EH (cell line): ENCODE measurements around the gene EML6.

ENCODE experiments used
- DNase-seq: peaks from one replicate; pipeline ENCODE4 v3.0.0-alpha.2; 2015; ENCODE audit warnings: low read depth

EML6 gene

DNA sequence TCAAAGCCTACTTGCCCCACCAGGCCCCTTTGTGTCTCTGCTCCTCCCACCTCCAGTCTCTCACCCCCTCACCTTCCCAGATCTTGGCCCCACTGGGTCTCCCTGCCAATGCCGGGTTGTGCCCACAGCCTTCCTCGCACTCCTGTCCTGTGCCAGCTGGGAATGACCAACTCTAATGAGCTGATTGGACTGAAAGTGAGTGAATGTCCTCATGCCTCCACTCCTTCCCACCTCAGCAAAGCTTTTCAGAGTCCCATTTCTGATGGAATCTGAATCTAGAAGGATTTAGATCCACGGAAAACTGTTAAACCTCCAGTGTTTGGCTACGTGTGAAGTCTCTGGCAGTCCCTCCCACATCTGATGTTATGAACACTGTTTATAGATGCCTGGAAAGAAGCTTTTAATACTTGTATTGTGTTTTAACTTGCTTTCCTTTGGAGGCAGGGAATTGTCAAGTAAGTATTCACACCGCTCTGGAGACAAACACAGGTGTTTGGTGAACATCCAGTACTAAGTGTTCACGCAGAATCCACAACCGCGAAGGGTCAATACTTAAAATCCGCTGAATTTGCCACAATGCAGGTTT is 222.9 kb downstream of the EML6 start:
- no peak for DNase-seq

DNA sequence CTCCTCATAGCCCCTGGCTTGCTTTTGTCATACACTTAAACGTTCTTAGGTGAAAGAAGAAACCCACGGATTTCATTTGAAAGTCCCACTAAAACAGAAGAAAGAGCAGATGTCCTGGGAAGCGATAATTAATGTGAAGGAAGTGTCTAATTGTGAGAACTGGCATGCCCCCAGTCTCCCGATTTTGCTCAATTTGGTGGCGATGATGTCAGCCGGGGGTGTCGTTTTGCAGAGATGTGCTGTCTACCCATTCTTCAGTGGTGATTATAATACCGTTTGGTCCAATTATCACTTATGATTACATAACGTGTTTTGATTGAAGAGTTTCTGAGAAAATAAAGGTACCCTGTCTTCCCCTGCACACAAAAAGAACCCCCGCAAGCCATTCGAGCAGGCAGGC is 223.7 kb downstream of the EML6 start:
- DNase-seq, result no peak

DNA sequence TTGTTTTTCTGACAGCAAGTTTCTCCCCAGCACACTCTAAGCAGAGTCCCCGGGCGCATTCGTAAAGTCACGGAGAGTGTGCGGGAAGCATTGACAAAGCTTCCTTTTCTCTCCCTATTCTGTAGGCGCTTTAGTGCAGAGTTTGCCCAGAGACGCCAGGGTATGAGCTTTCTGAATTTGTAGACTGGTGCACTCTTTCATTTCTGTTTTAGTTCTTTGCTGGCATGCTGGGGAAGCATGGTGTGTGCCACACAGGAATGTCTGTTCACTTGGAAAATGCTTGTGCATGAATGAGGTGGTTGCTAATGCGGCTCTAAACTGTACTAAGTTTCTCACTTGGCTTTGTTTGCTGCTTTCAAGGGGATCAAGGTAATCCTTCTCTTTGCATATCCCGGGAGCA is 224.2 kb downstream of the EML6 start:
- no peak for DNase-seq

DNA sequence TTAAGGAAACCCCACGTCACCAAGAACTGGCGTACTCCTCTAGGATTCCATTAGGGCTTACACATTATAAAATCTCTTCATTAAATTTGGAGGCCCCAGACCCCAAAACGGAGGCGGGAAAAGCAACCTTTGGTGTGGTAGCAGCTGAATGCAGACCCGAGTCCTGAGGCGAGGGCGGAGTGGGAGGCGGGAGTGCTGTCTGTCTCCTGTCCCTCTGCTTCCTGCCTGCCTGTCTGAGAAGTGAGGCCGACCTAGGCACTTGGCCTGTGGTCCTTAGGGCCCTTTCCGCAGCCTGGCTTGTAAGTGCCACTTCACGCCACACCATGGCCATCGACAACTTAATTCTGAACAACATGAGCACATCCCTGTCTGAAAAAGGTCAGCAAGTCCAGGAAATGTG is 224.7 kb downstream of the EML6 start:
- no peak for DNase-seq

DNA sequence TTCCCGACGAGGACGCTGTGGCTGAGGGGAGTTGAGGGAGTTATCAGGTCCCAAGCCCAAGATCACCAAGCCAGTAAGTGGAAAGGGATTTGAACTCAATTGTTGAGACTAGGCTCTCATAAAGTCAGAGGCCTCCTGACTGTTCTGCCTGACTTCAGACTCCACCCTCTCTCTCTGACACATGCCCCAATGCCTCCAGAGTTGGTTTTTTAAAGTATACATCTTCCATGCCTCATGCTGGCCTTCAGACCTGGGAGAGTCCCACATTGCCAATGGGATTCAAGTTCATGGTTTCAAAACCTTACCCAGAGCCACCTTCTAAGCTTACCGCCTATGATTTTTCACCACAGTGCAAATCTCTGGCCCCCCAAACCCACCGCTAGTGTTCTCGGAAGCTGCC is 226.0 kb downstream of the EML6 start:
- DNase-seq, result peak; percentile 57

DNA sequence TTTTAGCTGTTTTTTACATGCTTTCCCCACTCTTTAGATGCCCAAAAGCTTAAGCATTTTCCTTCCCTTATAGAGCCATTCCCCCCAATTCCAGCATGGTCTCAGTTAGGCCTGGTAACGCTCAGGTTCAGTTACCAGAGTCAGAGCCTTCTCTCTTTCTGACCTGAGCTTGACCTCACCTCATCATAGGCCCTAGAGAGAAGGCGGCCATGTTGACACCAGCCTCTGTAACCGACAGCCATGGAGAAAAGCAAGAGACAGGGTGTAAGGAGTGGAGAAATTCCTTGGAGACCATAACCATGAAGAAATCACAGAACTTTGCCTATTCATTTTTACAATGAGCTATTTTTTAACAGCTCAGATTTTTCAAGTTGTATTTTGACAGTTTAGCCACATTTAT is 227.3 kb downstream of the EML6 start:
- DNase-seq, result no peak

DNA sequence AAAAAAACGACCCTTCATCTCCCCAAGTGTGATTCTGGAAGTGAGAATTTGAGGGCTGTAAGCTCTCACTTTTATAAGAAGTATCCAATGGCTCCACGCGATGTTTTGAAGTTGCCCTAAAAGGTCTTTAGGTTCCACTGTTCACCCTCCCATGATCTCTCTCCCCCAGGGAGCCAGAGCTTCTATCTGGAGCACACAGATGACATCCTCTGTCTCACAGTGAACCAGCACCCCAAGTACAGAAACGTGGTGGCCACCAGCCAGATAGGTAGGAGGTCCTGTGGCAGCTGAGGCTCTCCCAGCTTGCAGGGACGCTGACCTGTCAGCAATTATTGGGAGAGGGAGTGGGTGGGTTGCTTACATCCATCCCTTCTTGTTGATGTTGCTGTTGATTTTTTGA is 229.0 kb downstream of the EML6 start:
- DNase-seq, result no peak

DNA sequence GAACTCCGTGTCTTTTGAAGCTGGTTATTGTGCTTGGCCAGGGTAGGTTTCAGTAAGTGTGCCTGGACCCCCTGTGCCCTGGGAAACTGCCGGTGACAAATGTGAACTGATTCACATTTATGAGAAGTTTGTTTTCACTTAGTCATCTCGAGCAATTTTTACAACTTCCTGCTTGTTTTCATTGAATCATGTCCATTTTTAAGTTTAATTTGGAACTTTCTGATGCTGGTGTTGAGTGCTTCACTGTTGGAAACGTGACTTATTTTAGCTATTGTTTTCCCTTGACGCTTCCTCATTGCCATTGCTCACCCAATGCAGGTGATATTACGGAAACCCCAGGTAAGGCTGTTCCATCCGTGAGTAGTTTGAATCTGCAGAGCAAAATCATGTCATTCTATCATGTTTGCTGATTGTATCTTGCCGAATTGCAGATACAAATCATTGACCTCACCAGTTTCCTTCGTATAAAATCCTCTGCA is 229.6 kb downstream of the EML6 start:
- peak; percentile 85 for DNase-seq

DNA sequence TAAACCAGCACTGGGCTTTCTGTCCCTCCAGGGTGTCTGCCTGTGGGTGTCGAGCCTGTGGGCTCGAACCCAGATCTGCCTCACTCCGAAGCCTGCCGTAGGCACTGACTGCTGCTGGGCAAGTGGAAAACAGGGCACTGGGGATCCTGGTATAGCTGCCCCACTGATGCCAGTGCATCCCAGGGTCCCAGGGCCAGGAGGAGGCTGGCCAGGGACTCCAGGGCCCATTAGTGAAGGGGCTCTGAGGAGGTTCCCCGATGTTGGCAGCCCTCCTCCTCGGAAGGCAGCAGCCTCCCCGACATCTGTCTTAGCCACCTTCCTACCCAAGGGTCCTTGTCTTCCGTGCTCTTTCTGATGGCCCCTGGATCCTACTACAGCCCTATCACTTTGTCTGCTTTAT is 230.7 kb downstream of the EML6 start:
- DNase-seq, result no peak

DNA sequence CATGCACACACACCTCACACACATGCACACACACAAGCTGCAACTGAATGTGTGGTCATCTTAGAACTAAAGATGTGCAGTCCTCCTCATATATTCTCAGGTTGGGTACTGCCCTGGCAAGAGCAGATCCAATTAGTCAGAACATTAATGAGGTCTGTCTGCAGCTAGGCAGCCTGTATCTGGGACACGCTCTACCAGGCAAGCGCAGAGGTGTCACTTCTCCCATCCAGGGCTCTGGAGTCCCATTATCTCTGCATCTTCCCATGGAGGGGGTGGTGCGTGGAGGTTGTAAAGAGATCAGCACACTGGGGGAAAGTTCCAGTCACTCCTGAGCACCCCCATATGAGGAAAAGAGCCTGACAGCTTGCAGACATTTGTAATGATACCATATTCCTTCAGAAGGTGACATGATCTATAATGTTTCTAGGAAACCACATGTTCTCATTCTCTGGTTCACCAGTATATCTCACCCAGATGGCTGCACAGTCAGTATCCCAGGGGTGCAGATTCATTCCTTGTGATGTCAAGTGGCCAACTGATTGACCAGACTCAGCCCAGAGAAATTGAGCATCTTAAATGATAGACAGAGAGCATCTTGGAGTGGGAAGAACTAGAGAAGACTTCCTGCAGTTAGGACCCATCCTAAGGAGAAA is 231.4 kb downstream of the EML6 start:
- DNase-seq, result no peak

DNA sequence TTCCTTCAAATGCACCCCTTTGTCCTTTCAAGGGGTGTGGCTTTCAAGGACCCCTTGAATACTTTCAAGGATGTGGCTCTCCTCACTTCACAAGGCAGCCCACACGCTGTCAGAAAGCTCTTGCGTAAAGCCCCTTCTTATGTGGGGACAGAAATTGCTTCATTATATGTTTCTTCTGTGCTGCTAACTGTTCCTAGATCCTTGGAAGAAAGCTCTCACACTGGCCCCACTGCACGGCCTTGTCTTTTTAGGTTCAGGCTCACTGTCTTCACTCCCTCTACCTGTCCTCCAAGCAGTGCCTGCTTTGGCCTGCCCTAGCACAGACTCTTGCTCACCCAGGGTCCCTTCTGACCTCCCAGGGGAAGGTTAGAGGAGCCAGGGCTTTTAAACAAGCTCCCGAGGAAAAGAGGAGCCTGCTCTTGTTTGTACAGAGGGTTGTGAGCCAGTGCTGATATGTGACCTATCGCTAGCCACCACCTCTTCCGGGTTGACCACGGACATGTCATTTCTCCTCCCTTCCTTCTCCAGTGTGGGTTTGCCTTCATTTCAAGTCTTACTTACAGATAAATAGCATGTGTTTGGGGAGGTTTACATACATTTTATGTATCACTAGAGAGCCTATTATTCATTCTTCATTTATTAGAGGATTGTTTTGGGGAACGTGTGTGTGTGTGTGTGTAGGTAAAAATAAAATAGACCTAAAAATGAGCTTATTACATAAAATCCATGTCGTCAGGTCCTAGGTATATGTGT is 232.1 kb downstream of the EML6 start:
- DNase-seq, result no peak

DNA sequence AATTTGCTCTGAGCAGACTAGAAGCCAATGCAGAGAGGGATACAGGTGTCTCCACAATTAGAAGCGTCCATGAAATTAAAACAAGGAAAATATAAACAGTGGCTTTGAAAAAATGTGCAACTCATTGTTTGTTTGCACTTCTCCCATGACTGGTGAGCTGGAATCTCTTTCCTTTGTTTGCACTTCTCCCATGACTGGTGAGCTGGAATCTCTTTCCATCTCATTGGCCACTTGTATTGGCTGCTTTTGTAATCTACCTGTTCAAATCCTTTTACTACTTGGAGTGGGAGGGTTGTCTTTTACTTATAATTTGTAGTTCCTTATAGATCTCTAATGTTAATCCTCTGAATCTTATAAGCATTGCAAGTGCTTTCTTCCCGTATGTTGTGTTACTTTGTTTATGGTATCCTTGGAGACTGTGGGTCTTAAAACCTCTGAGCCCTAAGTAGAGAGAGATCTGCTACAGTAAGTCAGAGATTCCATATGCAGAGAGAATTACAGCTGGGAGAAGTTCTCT is 232.7 kb downstream of the EML6 start:
- DNase-seq, result peak; percentile 29

DNA sequence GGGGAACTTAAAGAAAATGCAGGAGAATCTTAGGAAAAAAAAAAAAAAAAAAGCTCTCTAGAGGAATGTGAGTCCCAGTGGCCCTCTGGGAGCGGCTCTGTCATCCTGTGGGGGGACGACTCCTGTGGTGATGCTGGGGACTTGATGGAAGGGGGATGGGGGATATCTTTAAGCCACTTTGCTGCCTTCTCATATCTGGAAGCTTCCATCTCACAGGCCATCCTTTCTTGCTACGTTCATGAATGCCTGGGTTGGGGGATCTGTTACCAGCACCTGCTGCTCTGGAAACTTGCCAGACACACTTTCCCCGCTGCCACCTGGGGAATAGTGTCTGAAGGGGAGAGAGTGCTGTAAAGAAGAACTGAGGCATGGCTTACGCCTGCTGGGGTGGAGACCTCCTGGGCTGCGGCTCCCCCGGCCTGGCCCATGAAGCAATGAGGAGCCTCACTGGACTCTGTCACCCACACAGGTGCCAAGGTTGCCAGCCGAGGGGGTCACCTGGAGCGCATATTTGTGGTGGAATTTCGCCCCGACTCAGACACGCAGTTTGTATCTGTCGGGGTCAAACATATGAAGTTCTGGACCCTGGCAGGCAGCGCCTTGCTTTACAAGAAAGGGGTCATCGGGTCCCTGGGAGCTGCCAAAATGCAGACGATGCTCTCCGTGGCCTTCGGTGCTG is 234.0 kb downstream of the EML6 start:
- DNase-seq, result no peak

DNA sequence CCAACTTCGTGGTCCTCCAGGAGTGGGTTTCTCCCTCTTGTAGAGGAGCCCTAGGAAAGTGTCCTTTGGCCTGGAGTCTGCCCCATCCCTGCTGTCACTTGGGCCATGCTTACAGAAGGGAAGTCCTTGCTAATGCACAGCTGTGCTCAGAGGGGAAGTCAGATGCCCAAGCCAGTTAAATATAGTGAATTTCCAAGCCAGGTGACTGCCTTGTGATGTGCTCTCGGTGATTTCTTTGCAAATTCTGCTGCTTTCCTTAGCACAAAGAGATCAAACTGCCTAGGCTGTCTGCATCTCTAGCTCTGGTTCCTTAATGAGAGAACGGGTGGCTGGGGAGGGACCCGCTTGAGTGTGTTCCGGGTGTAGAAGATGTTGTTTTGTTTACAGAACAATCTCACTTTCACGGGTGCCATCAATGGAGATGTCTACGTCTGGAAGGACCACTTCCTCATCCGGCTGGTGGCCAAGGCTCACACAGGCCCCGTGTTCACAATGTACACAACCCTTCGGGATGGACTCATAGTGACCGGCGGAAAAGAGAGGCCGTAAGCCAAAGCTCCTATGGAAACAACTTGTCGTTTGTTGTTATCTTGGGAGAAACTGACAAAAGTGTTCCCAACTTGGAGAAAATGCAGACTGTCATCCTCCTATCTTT is 235.4 kb downstream of the EML6 start:
- no peak for DNase-seq

DNA sequence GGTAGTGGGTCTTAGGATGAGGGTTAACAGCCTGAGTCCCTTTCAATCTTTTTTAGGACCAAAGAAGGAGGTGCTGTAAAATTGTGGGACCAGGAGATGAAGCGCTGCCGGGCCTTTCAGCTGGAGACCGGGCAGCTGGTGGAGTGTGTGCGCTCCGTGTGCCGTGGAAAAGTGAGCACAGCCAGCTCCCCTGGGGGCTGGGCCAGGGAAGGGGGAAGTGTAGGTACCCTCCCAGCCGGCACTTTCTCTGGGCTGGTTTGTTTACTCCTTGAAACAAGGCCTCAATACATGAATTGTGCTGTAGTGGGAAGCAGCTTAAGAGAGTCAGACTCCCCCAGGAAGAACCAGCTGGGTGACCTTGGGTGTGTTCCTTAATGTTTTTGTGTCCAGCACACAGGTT is 236.7 kb downstream of the EML6 start:
- no peak for DNase-seq

DNA sequence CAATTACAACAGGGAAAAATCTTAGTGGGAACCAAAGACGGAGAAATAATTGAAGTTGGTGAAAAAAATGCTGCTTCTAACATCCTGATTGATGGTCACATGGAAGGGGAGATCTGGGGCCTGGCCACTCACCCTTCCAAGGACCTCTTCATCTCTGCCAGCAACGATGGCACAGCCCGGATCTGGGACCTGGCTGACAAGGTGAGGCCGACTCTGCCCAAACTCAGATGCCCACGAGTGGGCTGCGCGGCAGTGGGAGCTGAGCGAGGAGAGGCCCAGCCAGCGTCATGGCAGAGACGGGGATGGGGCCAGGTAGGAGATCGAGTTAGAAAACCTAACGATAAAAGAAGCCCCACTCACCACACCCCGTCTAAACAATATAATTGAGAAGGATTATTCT is 239.0 kb downstream of the EML6 start:
- DNase-seq, result no peak

DNA sequence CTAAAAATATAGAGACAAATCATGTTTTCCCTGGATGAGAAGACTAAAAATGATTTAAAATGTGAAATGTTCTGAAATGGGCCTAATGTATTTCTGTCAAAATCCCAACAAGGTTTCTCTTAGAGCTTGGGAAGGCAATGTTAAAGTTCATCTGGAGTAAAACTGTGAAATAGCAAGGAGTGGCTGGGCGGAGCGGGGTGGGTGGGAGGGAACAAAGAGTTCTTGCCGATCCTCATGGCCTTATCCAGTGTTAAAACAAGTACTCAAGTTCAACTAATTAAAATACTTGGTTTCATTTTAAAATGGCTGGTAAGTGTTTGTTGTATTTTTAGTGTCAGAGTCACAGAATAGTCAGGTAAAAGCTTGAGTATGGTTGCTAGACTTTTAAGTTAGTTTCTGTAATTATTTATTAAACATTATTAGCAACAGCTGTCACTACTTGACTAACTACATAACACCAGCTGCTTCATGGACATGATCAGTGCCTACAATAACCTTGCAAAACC is 239.5 kb downstream of the EML6 start:
- no peak for DNase-seq

DNA sequence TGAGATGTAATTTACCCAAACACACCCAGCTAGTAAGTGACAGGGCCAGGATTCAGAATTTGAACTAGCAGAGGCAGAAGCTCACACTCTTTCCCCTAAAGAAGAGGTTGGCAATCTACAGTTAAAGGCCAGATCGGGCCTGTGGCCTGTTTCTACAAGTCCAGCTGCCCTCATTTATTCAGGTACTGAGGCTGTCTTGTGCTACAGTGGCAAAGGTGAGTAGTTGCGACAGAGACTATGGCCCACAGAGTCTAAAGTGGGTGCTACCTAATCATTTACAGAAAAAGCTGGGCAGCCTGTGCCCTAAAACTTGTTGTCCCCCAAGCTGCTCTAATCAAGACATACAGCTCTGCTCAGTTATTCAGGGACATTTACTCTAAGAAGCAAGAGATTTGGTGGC is 240.0 kb downstream of the EML6 start:
- DNase-seq, result no peak

DNA sequence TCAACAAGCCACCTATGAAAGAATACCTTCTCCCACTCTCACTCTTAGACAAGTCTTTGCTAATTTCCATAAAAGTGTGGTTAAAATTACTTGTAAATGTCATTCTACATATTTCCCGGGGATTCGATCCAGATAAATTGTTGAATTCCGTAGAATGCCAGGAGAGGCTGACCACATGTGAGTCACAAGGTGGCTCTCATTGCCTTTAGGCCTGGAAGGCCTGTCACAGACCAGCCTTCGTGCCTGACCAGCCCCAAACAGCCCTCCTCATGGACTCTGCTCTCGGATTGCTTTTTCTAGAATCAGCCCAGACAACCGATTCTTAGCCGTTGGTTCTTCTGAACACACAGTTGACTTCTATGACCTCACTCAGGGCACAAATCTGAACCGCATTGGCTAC is 240.8 kb downstream of the EML6 start:
- DNase-seq, result peak; percentile 75

DNA sequence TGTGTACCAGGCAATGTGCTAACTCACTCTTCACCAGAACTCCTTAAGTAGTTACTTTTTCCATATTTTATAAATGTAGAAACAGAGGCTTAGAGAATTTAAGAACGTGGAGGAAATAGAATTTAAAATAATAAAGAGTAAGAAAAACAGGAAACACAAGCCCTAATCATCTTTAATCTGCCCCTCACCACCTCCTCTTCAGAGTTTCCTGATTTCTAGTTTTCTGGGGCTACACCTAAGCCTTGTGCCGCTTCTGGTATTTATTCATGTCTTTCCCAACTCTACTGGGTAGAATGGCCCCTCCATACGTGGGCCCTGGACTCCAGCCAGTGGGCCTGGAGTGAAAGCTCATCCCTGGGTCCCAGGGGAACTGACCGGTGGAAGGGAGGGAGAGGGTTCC is 241.4 kb downstream of the EML6 start:
- no peak for DNase-seq

DNA sequence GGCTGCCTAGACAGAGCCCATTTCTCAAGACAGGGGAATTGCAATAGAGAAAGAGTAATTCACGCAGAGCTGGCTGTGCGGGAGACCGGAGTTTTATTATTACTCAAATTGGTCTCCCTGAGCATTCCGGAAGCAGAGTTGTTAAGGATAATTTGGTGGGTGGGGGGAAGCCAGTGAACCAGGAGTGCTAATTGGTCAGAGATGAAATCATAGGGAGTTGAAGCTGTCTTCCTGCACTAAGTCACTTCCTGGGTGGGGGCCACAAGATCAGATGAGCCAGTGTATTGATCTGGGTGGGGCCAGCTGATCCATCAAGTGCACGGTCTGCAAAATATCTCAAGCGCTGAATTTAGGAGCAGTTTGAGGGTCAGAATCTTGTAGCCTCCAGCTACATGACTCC is 242.0 kb downstream of the EML6 start:
- DNase-seq, result no peak
